ENCODE results near the gene INPP5D. TPM values are rescaled to one million over a fixed set of nuclear protein-coding genes. Genes with fewer than 3 reads are reported as not detected.

The INPP5D gene
- total and polyA plus RNA-seq, 2 of the 8 experiments (the other 6 are each of a cell fraction or from before 2014, with no cell fraction given) = 4.5 to 7.1 TPM

DNA sequence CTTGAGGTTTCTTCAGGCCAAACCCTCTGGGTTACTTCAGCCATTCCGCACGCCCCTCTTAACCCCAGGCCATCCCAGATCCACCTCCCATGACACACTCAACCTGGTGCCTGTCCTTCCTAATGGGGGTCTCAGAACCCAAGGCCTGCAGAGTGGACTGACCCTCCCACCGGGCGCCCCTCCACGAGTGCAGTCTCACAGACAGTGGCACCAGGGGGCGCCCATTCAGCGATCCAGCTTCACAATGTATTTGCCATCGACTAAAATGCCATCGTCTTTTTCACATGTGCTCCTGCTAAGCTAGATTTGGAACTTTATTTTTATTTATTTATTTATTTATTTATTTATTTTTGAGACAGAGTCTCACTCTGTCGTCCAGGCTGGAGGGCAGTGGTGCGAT, 38.5 kb downstream of the INPP5D start:
- Histone ChIP-seq H3K4ac (replicated peaks; ENCODE audit: insufficient read length, low read depth, low read length) (no peak overlapping the region), H4K8ac (ENCODE audit: extremely low read depth, insufficient read depth, low read length) (no peak overlapping the region), H3K4me2 (ENCODE audit: insufficient read depth in 1 of 2, low read depth in 2 of 2, low read length in 2 of 2) (no peak overlapping the region), H2BK20ac (ENCODE audit: low read length) (no peak overlapping the region), H4K20me1 (replicated peaks in 1 of 2; ENCODE audit: control insufficient read depth in 1 of 2, insufficient read depth in 2 of 2, low read length in 2 of 2) (no peaks in the 10 kb centered on the region), H3K9ac (replicated peaks in 1 of 4; ENCODE audit: extremely low read depth in 1 of 4, low read depth in 3 of 4, low read length in 3 of 4) (no peak overlapping the region), H2AFZ (ENCODE audit: low read length) (peak overlapping the region; percentile 62; the same call in 1 of the 2 replicates), H3K4me1 (replicated peaks in 1 of 4; ENCODE audit: control insufficient read depth in 3 of 4, insufficient read depth in 4 of 4, low read length in 3 of 4) (no peaks in the 10 kb centered on the region), H3K79me2 (ENCODE audit: control insufficient read depth in 1 of 2, insufficient read depth in 2 of 2, low read length in 2 of 2) (no peaks in the 10 kb centered on the region), H3K23me2 (ENCODE audit: low read depth, low read length) (no peaks in the 10 kb centered on the region), H3K79me1 (ENCODE audit: low read depth, low read length) (no peaks in the 10 kb centered on the region), H3K4me3 (ENCODE audit: extremely low read depth in 1 of 4, insufficient read depth in 2 of 4, low read depth in 3 of 4, low read length in 4 of 4) (no peak overlapping the region), H3K14ac (ENCODE audit: insufficient read length) (no peak overlapping the region), H2BK15ac (ENCODE audit: low read length) (no peak overlapping the region), H3K27me3 (replicated peaks in 1 of 4; ENCODE audit: control insufficient read depth in 3 of 4, extremely low read depth in 1 of 4, insufficient read depth in 3 of 4, low read length in 3 of 4) (no peaks in the 10 kb centered on the region), H3K23ac (ENCODE audit: insufficient read length) (no peak overlapping the region), H2BK12ac (ENCODE audit: low read depth, low read length) (no peak overlapping the region), H4K91ac (replicated peaks; ENCODE audit: insufficient read length, low read length) (no peak overlapping the region), H2BK5ac (ENCODE audit: low read depth, low read length) (no peak overlapping the region), H3K56ac (replicated peaks; ENCODE audit: insufficient read length, low read depth, low read length) (no peak overlapping the region), H3K36me3 (ENCODE audit: control insufficient read depth in 2 of 4, insufficient read depth in 4 of 4, low read length in 3 of 4) (no peaks in the 10 kb centered on the region), H3K18ac (ENCODE audit: extremely low read depth, low read length) (no peak overlapping the region; the same call in 1 of the 2 replicates), H2BK120ac (replicated peaks; ENCODE audit: low read depth, low read length) (no peak overlapping the region), H4K5ac (ENCODE audit: insufficient read length, low read depth, low read length) (no peak overlapping the region), H3K9me3 (ENCODE audit: insufficient read depth in 2 of 2, low read depth in 1 of 2, low read length in 1 of 2) (no peaks in the 10 kb centered on the region), H2AK5ac (ENCODE audit: low read depth, low read length) (no peak overlapping the region), H3K27ac (ENCODE audit: low read depth, low read length) (no peak overlapping the region)
- WGBS, 2 experiments (ENCODE audit: extremely low coverage in 1 of 2, insufficient coverage in 1 of 2, insufficient read length in 1 of 2, insufficient replicate concordance in 2 of 2, low coverage in 1 of 2, low lambda C conversion rate in 2 of 2, missing lambda C conversion rate in 1 of 2) = 76% methylated on average over 11 of the region's 11 CpGs; no CpG with 5 or more reads in 1 of the 2 experiments
- POLR2A ChIA-PET (ENCODE audit: partially characterized antibody) = no interaction called here
- CTCF ChIA-PET (ENCODE audit: partially characterized antibody) = interaction anchor here (0.6 to 4.2 kb wide), 21 partner anchors 9 to 1829 kb away, joined by 3 to 33 read pairs (median 5); partner anchors contain the start of genes ATG16L1 and INPP5D
- DNase-seq (ENCODE audit: low read depth in 1 of 2, low spot score in 2 of 2) (peak in 1 of 2 experiments; percentile 80), FAIRE-seq (no peak)
- peak; percentile 64 to 77 (median 65) for TF ChIP-seq CTCF (IDR thresholded peaks at IDR 0.05; ENCODE audit: control extremely low read depth in 1 of 3, insufficient read depth in 1 of 3, low read depth in 1 of 3, low read length in 3 of 3)

All from H1 (cell line).